HCT116 (cell line): ENCODE measurements around the gene NR5A2. TPM values are rescaled to one million over a fixed set of nuclear protein-coding genes. Genes with fewer than 3 reads are reported as not detected.
A peak's percentile ranks its signal among the peaks of the same experiment; 100 is the strongest.

ENCODE experiments used
- ATAC-seq: fragments of 200-7000 bp; cut with Tn5 transposase; 2 replicates; pipeline ENCODE4 v1.9.1; 2020; ENCODE audit warnings: mild to moderate bottlenecking, moderate library complexity
- BruUV-seq: library from RNA; stranded (reverse); fragments of 400-500 nt; replicated peaks from 2 replicates; lab custom pipeline; 2021; lab: Mats Ljungman, UMichigan
- CTCF ChIA-PET: fragments of 300-600 bp; sonication (Branson Sonifier 250); formaldehyde crosslinking; loops from one replicate; lab custom pipeline; 2021; ENCODE audit warnings: antibody characterized with exemption; lab: Charles Lee
- POLR2A ChIA-PET: fragments of 300-600, 350-600 bp; sonication (Branson Sonifier 250); formaldehyde crosslinking; loops from one replicate; lab custom pipeline; 2021; ENCODE audit warnings: antibody characterized with exemption; lab: Charles Lee
- RAD21 ChIA-PET, 2 experiments: fragments of 300-600 bp; sonication (Branson Sonifier 250); formaldehyde crosslinking; loops; one replicate each; lab custom pipeline; 2023; ENCODE audit warnings: low total read pairs in 2 of 2; ENCODE audit not compliant: uncharacterized antibody in 2 of 2, unreplicated experiment in 2 of 2, low non-redundant PET in 1 of 2; lab: Charles Lee
- DNase-seq: peaks from one replicate; pipeline ENCODE4 v3.0.0-alpha.2; 2010; ENCODE audit warnings: low read depth, low spot score
- H2AFZ ChIP-seq: fragments of 200-600 bp; shearing (Covaris generic), sonication (generic); 2 replicates; pipeline ENCODE4 v1.6.1; 2017; ENCODE audit warnings: low read depth, mixed run types, mixed read lengths, antibody characterized with exemption, low read length; ENCODE audit not compliant: poor library complexity, severe bottlenecking
- H3K27ac ChIP-seq: 2 replicates; pipeline ENCODE4 v1.5.1; 2012; ENCODE audit warnings: low read depth, low read length
- H3K27me3 ChIP-seq: fragments of 200-600 bp; sonication (generic); 2 replicates; pipeline ENCODE4 v1.6.1; 2016; ENCODE audit warnings: mixed run types, low read length, mixed read lengths; ENCODE audit not compliant: insufficient read depth
- H3K36me3 ChIP-seq, 2 experiments: fragments of 200-500 bp in 1 of 2; fragments of 200-600 bp in 1 of 2; sonication (Bioruptor generic) in 1 of 2; sonication (generic) in 1 of 2; 2 replicates each; pipeline versions ENCODE4 v1.5.1 to v1.6.1; 2014 to 2016; ENCODE audit warnings: low read length in 2 of 2, inconsistent platforms in 1 of 2, mixed read lengths in 1 of 2, mixed run types in 1 of 2; ENCODE audit not compliant: insufficient read depth in 2 of 2, control insufficient read depth in 1 of 2
- H3K4me1 ChIP-seq, 2 experiments: fragments of 200-600 bp in 1 of 2; sonication (generic) in 1 of 2; 2 replicates each; pipeline versions ENCODE4 v1.5.1 to v1.6.1; 2012 to 2017; ENCODE audit warnings: low read length in 2 of 2, inconsistent platforms in 1 of 2, mild to moderate bottlenecking in 1 of 2, mixed read lengths in 1 of 2, mixed run types in 1 of 2, moderate library complexity in 1 of 2; ENCODE audit not compliant: insufficient read depth in 2 of 2, control insufficient read depth in 1 of 2
- H3K4me2 ChIP-seq: fragments of 200-600 bp; sonication (generic); 2 replicates; pipeline ENCODE4 v1.6.1; 2017; ENCODE audit warnings: mixed run types, low read length, mixed read lengths
- H3K4me3 ChIP-seq, 2 experiments: fragments of 200-600 bp in 1 of 2; sonication (generic) in 1 of 2; replicated peaks in 1 of 2; 2 replicates each; pipeline ENCODE4 v1.5.1; 2011 to 2016; ENCODE audit warnings: low read length in 2 of 2, control low read depth in 1 of 2, low read depth in 1 of 2, mild to moderate bottlenecking in 1 of 2, mixed read lengths in 1 of 2, mixed run types in 1 of 2
- H3K79me2 ChIP-seq: fragments of 200-600 bp; sonication (generic); 2 replicates; pipeline ENCODE4 v1.6.1; 2017; ENCODE audit warnings: mild to moderate bottlenecking, mixed run types, low read length, moderate library complexity, mixed read lengths; ENCODE audit not compliant: insufficient read depth
- H3K9ac ChIP-seq: fragments of 200-600 bp; sonication (generic); 2 replicates; pipeline ENCODE4 v1.6.1; 2016; ENCODE audit warnings: low read length, mixed read lengths
- H3K9me2 ChIP-seq: fragments of 200-600 bp; sonication (generic), shearing (Covaris generic); 2 replicates; pipeline ENCODE4 v1.6.1; 2017; ENCODE audit warnings: mixed run types, mild to moderate bottlenecking, moderate library complexity; ENCODE audit not compliant: insufficient read depth
- H3K9me3 ChIP-seq, 2 experiments: fragments of 200-500 bp in 1 of 2; fragments of 200-600 bp in 1 of 2; sonication (Bioruptor generic) in 1 of 2; sonication (generic) in 1 of 2; 2 replicates each; pipeline ENCODE4 v1.6.1; 2014 to 2017; ENCODE audit warnings: low read length in 2 of 2, mixed read lengths in 2 of 2, inconsistent platforms in 1 of 2, low read depth in 1 of 2, mild to moderate bottlenecking in 1 of 2, mixed run types in 1 of 2, moderate library complexity in 1 of 2; ENCODE audit not compliant: control insufficient read depth in 1 of 2, insufficient read depth in 1 of 2
- H4K20me1 ChIP-seq: fragments of 200-600 bp; sonication (generic), shearing (Covaris generic); 2 replicates; pipeline ENCODE4 v1.6.1; 2017; ENCODE audit warnings: mixed run types, mild to moderate bottlenecking, moderate library complexity; ENCODE audit not compliant: insufficient read depth
- ATF3 ChIP-seq: IDR thresholded peaks from 2 replicates; pipeline ENCODE4 v1.6.1; 2012
- CBX3 ChIP-seq: IDR thresholded peaks from 2 replicates; pipeline ENCODE4 v1.6.1; 2012; ENCODE audit warnings: low read depth
- CEBPB ChIP-seq: IDR thresholded peaks from 2 replicates; pipeline ENCODE4 v1.6.1; 2012; ENCODE audit warnings: low read depth
- ELF1 ChIP-seq: IDR thresholded peaks from 2 replicates; pipeline ENCODE4 v1.6.1; 2012; ENCODE audit warnings: low read depth, borderline replicate concordance
- EZH2 ChIP-seq: fragments of 200-600 bp; sonication (generic); IDR thresholded peaks from 2 replicates; pipeline ENCODE4 v1.6.1; 2017; ENCODE audit warnings: antibody characterized with exemption, mixed run types
- FOSL1 ChIP-seq: IDR thresholded peaks from 2 replicates; pipeline ENCODE4 v1.6.1; 2012; ENCODE audit warnings: low read depth
- JUND ChIP-seq: IDR thresholded peaks from 2 replicates; pipeline ENCODE4 v1.6.1; 2012
- POLR2AphosphoS5 ChIP-seq: IDR thresholded peaks from 2 replicates; pipeline ENCODE4 v1.6.1; 2011; ENCODE audit warnings: mild to moderate bottlenecking, low read depth, low read length, moderate library complexity
- SIN3A ChIP-seq: IDR thresholded peaks from 2 replicates; pipeline ENCODE4 v1.6.1; 2012; ENCODE audit warnings: low read depth
- SRF ChIP-seq: IDR thresholded peaks from 2 replicates; pipeline ENCODE4 v1.6.1; 2012; ENCODE audit warnings: low read depth
- TCF7L2 ChIP-seq: IDR thresholded peaks from 2 replicates; pipeline ENCODE4 v1.7.0; 2011; ENCODE audit warnings: borderline replicate concordance, inconsistent platforms; ENCODE audit not compliant: insufficient read depth, insufficient read length; ENCODE audit errors: extremely low read depth
- YY1 ChIP-seq: IDR thresholded peaks from 2 replicates; pipeline ENCODE4 v1.6.1; 2011; ENCODE audit warnings: low read length, low read depth, moderate library complexity, mild to moderate bottlenecking; ENCODE audit not compliant: insufficient replicate concordance; ENCODE audit errors: extremely low read depth
- ZBTB33 ChIP-seq: IDR thresholded peaks from 2 replicates; pipeline ENCODE4 v1.6.1; 2011; ENCODE audit warnings: mild to moderate bottlenecking, low read length, moderate library complexity; ENCODE audit not compliant: insufficient replicate concordance; ENCODE audit errors: extremely low read depth
- ZFX ChIP-seq: fragments of 450-650 bp; IDR thresholded peaks from 2 replicates; pipeline ENCODE4 v1.6.1; 2017
- ZNF274 ChIP-seq: fragments of 200-500 bp; sonication (Bioruptor generic); IDR thresholded peaks from 2 replicates; pipeline ENCODE4 v1.6.1; 2014; ENCODE audit warnings: mild to moderate bottlenecking, low read depth, low read length, inconsistent platforms
- intact Hi-C: fragments of 100-400 bp; cut with micrococcal nuclease; formaldehyde crosslinking; loops from 2 replicates; pipeline ENCODE4 v1.10.0; 2022
- total RNA-seq: library from RNA; stranded (reverse); gene quantifications from one replicate; pipeline ENCODE4 v1.2.1, GENCODE V29; 2021; ENCODE audit not compliant: unreplicated experiment
- TF ChIP-seq, protein P1 (sequence below), 3 experiments: fragments of 200-600 bp in 1 of 3; sonication (generic) in 1 of 3; IDR thresholded peaks in 2 of 3; conservative IDR thresholded peaks in 1 of 3; 2 replicates each; pipeline ENCODE4 v1.5.1; 2012 to 2017; ENCODE audit warnings: low read depth in 2 of 3, low read length in 2 of 3, antibody characterized with exemption in 1 of 3, borderline replicate concordance in 1 of 3, control low read depth in 1 of 3, mild to moderate bottlenecking in 1 of 3, mixed read lengths in 1 of 3, mixed run types in 1 of 3, moderate library complexity in 1 of 3; ENCODE audit not compliant: insufficient read depth in 1 of 3
- TF ChIP-seq, protein P2 (sequence below): IDR thresholded peaks from 2 replicates; pipeline ENCODE4 v1.6.1; 2012
- TF ChIP-seq, protein P3 (sequence below): IDR thresholded peaks from 2 replicates; pipeline ENCODE4 v1.6.1; 2012; ENCODE audit warnings: low read depth

The NR5A2 gene
- total RNA-seq, 1 experiment from 2014 or later, result 0.91 TPM

GRCh38 chr1:200183637-200184036 lies 156.1 kb downstream of the NR5A2 start (continued):
- TF ChIP-seq TCF7L2, result no peak

- peak overlapping the region; percentile 10 for H2AFZ ChIP-seq
- DNase-seq (peak; percentile 42), ATAC-seq (peak; percentile 56)
- peaks cover 22 to 51% of the 10 kb centered on the region in 2 experiments for H3K4me1 ChIP-seq
- intact Hi-C loops, result loop anchor here (5.0 kb wide), 2 partner anchors 303 to 632 kb away; no protein-coding TSS in a partner anchor
- POLR2A ChIA-PET, result no interaction called here
- no peaks in the 10 kb centered on the region for H3K36me3 ChIP-seq
- CTCF ChIA-PET, result no interaction called here
- H3K79me2 ChIP-seq, result no peaks in the 10 kb centered on the region
- H3K27me3 ChIP-seq, result no peaks in the 10 kb centered on the region
- no TSS peak for BruUV-seq
- H3K4me2 ChIP-seq, result peak overlapping the region; percentile 41
- H3K9ac ChIP-seq, result no peak overlapping the region
- H3K4me3 ChIP-seq, result no peak overlapping the region
- RAD21 ChIA-PET, result no interaction called here
- no peaks in the 10 kb centered on the region for H3K9me2 ChIP-seq
- no peaks in the 10 kb centered on the region for H4K20me1 ChIP-seq
- no peaks in the 10 kb centered on the region for H3K9me3 ChIP-seq
- H3K27ac ChIP-seq, result no peak overlapping the region
- TF ChIP-seq ZNF274, result no peak
- TF ChIP-seq SRF, result no peak
- TF ChIP-seq ZFX, result no peak
- TF ChIP-seq FOSL1, result peak; percentile 39
- no peak for TF ChIP-seq YY1
- TF ChIP-seq, protein P1, sequence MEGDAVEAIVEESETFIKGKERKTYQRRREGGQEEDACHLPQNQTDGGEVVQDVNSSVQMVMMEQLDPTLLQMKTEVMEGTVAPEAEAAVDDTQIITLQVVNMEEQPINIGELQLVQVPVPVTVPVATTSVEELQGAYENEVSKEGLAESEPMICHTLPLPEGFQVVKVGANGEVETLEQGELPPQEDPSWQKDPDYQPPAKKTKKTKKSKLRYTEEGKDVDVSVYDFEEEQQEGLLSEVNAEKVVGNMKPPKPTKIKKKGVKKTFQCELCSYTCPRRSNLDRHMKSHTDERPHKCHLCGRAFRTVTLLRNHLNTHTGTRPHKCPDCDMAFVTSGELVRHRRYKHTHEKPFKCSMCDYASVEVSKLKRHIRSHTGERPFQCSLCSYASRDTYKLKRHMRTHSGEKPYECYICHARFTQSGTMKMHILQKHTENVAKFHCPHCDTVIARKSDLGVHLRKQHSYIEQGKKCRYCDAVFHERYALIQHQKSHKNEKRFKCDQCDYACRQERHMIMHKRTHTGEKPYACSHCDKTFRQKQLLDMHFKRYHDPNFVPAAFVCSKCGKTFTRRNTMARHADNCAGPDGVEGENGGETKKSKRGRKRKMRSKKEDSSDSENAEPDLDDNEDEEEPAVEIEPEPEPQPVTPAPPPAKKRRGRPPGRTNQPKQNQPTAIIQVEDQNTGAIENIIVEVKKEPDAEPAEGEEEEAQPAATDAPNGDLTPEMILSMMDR (IDR thresholded peaks at IDR 0.05 in 2 of 3, conservative IDR thresholded peaks at IDR 0.05 in 1 of 3; ENCODE audit: borderline replicate concordance in 1 of 3, insufficient read depth in 1 of 3, low read depth in 2 of 3, low read length in 2 of 3), result no peak
- TF ChIP-seq CEBPB, result peak; percentile 89
- TF ChIP-seq ATF3, result no peak
- TF ChIP-seq ELF1, result no peak
- 0 out of 2 replicates have a peak, but pooled peaks have one; percentile 35 for TF ChIP-seq POLR2AphosphoS5
- no peak for TF ChIP-seq EZH2
- TF ChIP-seq ZBTB33, result no peak
- TF ChIP-seq, protein P2, sequence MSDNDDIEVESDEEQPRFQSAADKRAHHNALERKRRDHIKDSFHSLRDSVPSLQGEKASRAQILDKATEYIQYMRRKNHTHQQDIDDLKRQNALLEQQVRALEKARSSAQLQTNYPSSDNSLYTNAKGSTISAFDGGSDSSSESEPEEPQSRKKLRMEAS, result peak; percentile 66
- no peak; the same call in 1 of the 2 replicates for TF ChIP-seq JUND
- no peak for TF ChIP-seq TCF7L2
- TF ChIP-seq CBX3, result peak; percentile 88; the same call in 1 of the 2 replicates
- TF ChIP-seq SIN3A, result 0 out of 2 replicates have a peak, but pooled peaks have one; percentile 33
- TF ChIP-seq, protein P3, sequence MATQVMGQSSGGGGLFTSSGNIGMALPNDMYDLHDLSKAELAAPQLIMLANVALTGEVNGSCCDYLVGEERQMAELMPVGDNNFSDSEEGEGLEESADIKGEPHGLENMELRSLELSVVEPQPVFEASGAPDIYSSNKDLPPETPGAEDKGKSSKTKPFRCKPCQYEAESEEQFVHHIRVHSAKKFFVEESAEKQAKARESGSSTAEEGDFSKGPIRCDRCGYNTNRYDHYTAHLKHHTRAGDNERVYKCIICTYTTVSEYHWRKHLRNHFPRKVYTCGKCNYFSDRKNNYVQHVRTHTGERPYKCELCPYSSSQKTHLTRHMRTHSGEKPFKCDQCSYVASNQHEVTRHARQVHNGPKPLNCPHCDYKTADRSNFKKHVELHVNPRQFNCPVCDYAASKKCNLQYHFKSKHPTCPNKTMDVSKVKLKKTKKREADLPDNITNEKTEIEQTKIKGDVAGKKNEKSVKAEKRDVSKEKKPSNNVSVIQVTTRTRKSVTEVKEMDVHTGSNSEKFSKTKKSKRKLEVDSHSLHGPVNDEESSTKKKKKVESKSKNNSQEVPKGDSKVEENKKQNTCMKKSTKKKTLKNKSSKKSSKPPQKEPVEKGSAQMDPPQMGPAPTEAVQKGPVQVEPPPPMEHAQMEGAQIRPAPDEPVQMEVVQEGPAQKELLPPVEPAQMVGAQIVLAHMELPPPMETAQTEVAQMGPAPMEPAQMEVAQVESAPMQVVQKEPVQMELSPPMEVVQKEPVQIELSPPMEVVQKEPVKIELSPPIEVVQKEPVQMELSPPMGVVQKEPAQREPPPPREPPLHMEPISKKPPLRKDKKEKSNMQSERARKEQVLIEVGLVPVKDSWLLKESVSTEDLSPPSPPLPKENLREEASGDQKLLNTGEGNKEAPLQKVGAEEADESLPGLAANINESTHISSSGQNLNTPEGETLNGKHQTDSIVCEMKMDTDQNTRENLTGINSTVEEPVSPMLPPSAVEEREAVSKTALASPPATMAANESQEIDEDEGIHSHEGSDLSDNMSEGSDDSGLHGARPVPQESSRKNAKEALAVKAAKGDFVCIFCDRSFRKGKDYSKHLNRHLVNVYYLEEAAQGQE, result no peak
These were observed 156.7 kb downstream of the NR5A2 start for GRCh38 chr1:200184196-200184595.
